ENCODE measurements around the gene ANTXR1.

DNA sequence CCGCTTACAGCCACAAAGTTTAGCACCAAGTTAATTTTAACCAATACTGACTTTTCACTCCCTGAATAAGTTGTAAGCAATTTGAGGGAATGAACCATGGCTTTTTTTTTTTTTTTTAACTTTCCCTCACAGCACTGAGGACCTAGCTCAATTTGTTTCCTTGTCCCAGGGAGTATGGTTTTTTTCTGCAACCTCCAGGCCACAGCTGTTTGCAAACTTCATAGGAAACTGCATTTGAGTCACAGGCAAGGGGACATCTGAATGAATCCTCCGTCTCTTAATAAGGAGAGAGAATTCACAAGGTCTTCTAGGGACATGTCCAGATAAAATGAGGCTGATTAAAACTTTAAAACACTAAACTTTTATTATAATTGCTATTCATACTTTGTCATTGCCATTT lies 192.5 kb downstream of the ANTXR1 start:
- TF ChIP-seq ELF4 (CRISPR knock-in tag; IDR thresholded peaks at IDR 0.05) = no peak
- TF ChIP-seq CREB1 (IDR thresholded peaks at IDR 0.05) = no peak
- no peak for TF ChIP-seq CREB1 (CRISPR knock-in tag; IDR thresholded peaks at IDR 0.05)
- TF ChIP-seq POLR2AphosphoS5 (IDR thresholded peaks at IDR 0.05; ENCODE audit: control insufficient read depth, insufficient read depth, low read depth, low read length) = no peak
- no peak for TF ChIP-seq SMARCE1 (IDR thresholded peaks at IDR 0.05)
- no peak for TF ChIP-seq ZNF140 (CRISPR knock-in tag; IDR thresholded peaks at IDR 0.05)
- TF ChIP-seq POLR2A (conservative IDR thresholded peaks at IDR 0.05) = no peak
- TF ChIP-seq, protein P1, sequence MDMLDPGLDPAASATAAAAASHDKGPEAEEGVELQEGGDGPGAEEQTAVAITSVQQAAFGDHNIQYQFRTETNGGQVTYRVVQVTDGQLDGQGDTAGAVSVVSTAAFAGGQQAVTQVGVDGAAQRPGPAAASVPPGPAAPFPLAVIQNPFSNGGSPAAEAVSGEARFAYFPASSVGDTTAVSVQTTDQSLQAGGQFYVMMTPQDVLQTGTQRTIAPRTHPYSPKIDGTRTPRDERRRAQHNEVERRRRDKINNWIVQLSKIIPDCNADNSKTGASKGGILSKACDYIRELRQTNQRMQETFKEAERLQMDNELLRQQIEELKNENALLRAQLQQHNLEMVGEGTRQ (CRISPR knock-in tag; IDR thresholded peaks at IDR 0.05) = no peak
- TF ChIP-seq, protein P2, sequence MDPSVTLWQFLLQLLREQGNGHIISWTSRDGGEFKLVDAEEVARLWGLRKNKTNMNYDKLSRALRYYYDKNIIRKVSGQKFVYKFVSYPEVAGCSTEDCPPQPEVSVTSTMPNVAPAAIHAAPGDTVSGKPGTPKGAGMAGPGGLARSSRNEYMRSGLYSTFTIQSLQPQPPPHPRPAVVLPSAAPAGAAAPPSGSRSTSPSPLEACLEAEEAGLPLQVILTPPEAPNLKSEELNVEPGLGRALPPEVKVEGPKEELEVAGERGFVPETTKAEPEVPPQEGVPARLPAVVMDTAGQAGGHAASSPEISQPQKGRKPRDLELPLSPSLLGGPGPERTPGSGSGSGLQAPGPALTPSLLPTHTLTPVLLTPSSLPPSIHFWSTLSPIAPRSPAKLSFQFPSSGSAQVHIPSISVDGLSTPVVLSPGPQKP (CRISPR knock-in tag; IDR thresholded peaks at IDR 0.05) = no peak
- no peak for TF ChIP-seq ZNF57 (CRISPR knock-in tag; IDR thresholded peaks at IDR 0.05)
